Body of pancreas (tissue), 4 donors: ENCODE data around the gene SF3B3.

ENCODE experiments used
- POLR2A ChIP-seq, 3 donors: fragments of 450-650 bp; IDR thresholded peaks; one replicate each; pipeline ENCODE4 v1.6.1; 2016; ENCODE audit warnings: antibody characterized with exemption in 3 of 3, mild to moderate bottlenecking in 2 of 3
- TF ChIP-seq, protein P1 (sequence below), 7 experiments: fragments of 450-650 bp in 4 of 7; fragments of 200-600 bp in 3 of 7; sonication (generic) in 3 of 7; IDR thresholded peaks; one replicate each; pipeline ENCODE4 v1.5.1; 2016 to 2019; ENCODE audit warnings: antibody characterized with exemption in 7 of 7

GRCh38 chr16:70593544-70593943, 69.9 kb downstream of the SF3B3 start:
- TF ChIP-seq POLR2A (IDR thresholded peaks at IDR 0.05) = no peak
- TF ChIP-seq, protein P1, sequence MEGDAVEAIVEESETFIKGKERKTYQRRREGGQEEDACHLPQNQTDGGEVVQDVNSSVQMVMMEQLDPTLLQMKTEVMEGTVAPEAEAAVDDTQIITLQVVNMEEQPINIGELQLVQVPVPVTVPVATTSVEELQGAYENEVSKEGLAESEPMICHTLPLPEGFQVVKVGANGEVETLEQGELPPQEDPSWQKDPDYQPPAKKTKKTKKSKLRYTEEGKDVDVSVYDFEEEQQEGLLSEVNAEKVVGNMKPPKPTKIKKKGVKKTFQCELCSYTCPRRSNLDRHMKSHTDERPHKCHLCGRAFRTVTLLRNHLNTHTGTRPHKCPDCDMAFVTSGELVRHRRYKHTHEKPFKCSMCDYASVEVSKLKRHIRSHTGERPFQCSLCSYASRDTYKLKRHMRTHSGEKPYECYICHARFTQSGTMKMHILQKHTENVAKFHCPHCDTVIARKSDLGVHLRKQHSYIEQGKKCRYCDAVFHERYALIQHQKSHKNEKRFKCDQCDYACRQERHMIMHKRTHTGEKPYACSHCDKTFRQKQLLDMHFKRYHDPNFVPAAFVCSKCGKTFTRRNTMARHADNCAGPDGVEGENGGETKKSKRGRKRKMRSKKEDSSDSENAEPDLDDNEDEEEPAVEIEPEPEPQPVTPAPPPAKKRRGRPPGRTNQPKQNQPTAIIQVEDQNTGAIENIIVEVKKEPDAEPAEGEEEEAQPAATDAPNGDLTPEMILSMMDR (IDR thresholded peaks at IDR 0.05) = no peak
